Stomach (tissue), 9 donors: ENCODE measurements around the gene IL9R. TPM values are rescaled to one million over a fixed set of nuclear protein-coding genes. Genes with fewer than 3 reads are reported as not detected.
"Not testable (repeated sequence)": the region's sequence is repeated elsewhere in the genome, so short reads cannot be mapped to it uniquely, and the experiment has no call there.

Experiments used
- DNase-seq, 2 donors: peaks; one replicate each; pipeline versions ENCODE4 v3.0.0 to v3.0.0-alpha.2; 2013 to 2019
- H3K27ac ChIP-seq, 5 donors: fragments of 200-600 bp in 4 of 5; sonication (generic) in 4 of 5; one replicate each; pipeline ENCODE4 v1.5.1; 2013 to 2019; ENCODE audit warnings: mild to moderate bottlenecking in 1 of 5, moderate library complexity in 1 of 5
- H3K27me3 ChIP-seq, 3 donors: fragments of 200-600 bp; sonication (generic); one replicate each; pipeline ENCODE4 v1.5.1; 2017 to 2019; ENCODE audit warnings: mixed run types in 1 of 3
- H3K36me3 ChIP-seq, 4 donors: fragments of 200-600 bp; sonication (generic); 1 replicate in 3 of 4; 2 replicates in 1 of 4; pipeline ENCODE4 v1.5.1; 2016 to 2019
- H3K4me1 ChIP-seq, 4 donors: fragments of 200-600 bp; sonication (generic); one replicate each; pipeline ENCODE4 v1.5.1; 2016 to 2019
- H3K4me3 ChIP-seq, 4 donors: fragments of 200-600 bp; sonication (generic) in 3 of 4; one replicate each; pipeline ENCODE4 v1.5.1; 2016 to 2019; ENCODE audit warnings: mild to moderate bottlenecking in 1 of 4
- H3K9me3 ChIP-seq, 4 donors: fragments of 200-600 bp; sonication (generic); one replicate each; pipeline ENCODE4 v1.5.1; 2016 to 2019
- CTCF ChIP-seq, 7 experiments: fragments of 450-650 bp in 4 of 7; fragments of 200-600 bp in 3 of 7; sonication (generic) in 3 of 7; IDR thresholded peaks; one replicate each; pipeline ENCODE4 v1.5.1; 2016 to 2019; ENCODE audit warnings: antibody characterized with exemption in 7 of 7, control low read depth in 2 of 7, mild to moderate bottlenecking in 1 of 7
- EP300 ChIP-seq: sonication (generic); formaldehyde crosslinking; IDR thresholded peaks from one replicate; pipeline ENCODE4 v1.6.1; 2017; ENCODE audit warnings: antibody characterized with exemption
- POLR2A ChIP-seq, 4 donors: fragments of 450-650 bp; IDR thresholded peaks; one replicate each; pipeline ENCODE4 v1.6.1; 2016; ENCODE audit warnings: antibody characterized with exemption in 4 of 4, control low read depth in 2 of 4, mild to moderate bottlenecking in 1 of 4, moderate library complexity in 1 of 4
- POLR2AphosphoS5 ChIP-seq, 3 donors: sonication (generic); formaldehyde crosslinking; IDR thresholded peaks; one replicate each; pipeline ENCODE4 v1.6.1; 2016; ENCODE audit warnings: antibody characterized with exemption in 3 of 3
- WGBS, 5 donors: extraction: QIAGEN DNeasy Blood & Tissue Kit in 3 of 5; methylation state at CpG; one replicate each; pipeline versions ENCODE4 v1.1.5 to v1.1.7; 2013 to 2018; 5-methylcytosine and 5-hydroxymethylcytosine counted together
- intact Hi-C: fragments of 100-400 bp; cut with DNase I; formaldehyde crosslinking; loops from one replicate; pipeline ENCODE4 v1.15.1; 2023; ENCODE audit warnings: low total_unique reads
- polyA plus RNA-seq, 3 donors: library from polyadenylated mRNA; stranded (reverse); fragments of 200-250 nt; gene quantifications; one replicate each; pipeline ENCODE4 v1.2.3, GENCODE V29; 2013
- total RNA-seq, 5 donors: library from RNA; depleted of rRNA; stranded (reverse); fragments of >200 nt; gene quantifications; one replicate each; pipeline versions ENCODE4 v1.1.0 to v1.2.3, GENCODE V29; 2014 to 2016
- donor health status: healthy with polysubstance abuse.
- donor health status: Bipolar disorder and iron deficiency.
- donor health status: healthy.

IL9R gene
- total and polyA plus RNA-seq, 8 donors, result 0.25 to 9.8 (median 0.52) TPM; not detected in 2

GRCh38 chrX:155998116-155998515 lies 620 bp downstream of the IL9R start:
- Histone ChIP-seq H3K4me1 (no peaks in the 10 kb centered on the region), H3K27me3 (no peaks in the 10 kb centered on the region), H3K36me3 (no peaks in the 10 kb centered on the region), H3K27ac (no peak overlapping the region), H3K9me3 (no peaks in the 10 kb centered on the region), H3K4me3 (no peak overlapping the region)
- DNase-seq, result no peak
- TF ChIP-seq POLR2AphosphoS5 (IDR thresholded peaks at IDR 0.05), result no peak
- no peak for TF ChIP-seq EP300
- TF ChIP-seq CTCF (IDR thresholded peaks at IDR 0.05), result no peak
- no peak for TF ChIP-seq POLR2A (IDR thresholded peaks at IDR 0.05)
- intact Hi-C loops, result no loop called here
- 31 to 50% (median 36%) methylated on average over 1 of the region's 1 CpG for WGBS, 5 donors

- H3K27me3 ChIP-seq, result no peaks in the 10 kb centered on the region
- intact Hi-C loops, result no loop called here
- DNase-seq, result no peak
- H3K9me3 ChIP-seq, result no peaks in the 10 kb centered on the region
- H3K4me3 ChIP-seq, result no peak overlapping the region
- TF ChIP-seq CTCF (IDR thresholded peaks at IDR 0.05) (no peak), POLR2AphosphoS5 (IDR thresholded peaks at IDR 0.05) (no peak), EP300 (no peak), POLR2A (IDR thresholded peaks at IDR 0.05) (no peak)
- WGBS, 5 donors, result 73 to 83% (median 75%) methylated on average over 6 to 9 of the region's 9 CpGs
- H3K36me3 ChIP-seq, result no peaks in the 10 kb centered on the region
- no peak overlapping the region for H3K27ac ChIP-seq
- no peaks in the 10 kb centered on the region for H3K4me1 ChIP-seq
Measured at GRCh38 chrX:155998761-155999510, 1.4 kb downstream of the IL9R start.

DNA sequence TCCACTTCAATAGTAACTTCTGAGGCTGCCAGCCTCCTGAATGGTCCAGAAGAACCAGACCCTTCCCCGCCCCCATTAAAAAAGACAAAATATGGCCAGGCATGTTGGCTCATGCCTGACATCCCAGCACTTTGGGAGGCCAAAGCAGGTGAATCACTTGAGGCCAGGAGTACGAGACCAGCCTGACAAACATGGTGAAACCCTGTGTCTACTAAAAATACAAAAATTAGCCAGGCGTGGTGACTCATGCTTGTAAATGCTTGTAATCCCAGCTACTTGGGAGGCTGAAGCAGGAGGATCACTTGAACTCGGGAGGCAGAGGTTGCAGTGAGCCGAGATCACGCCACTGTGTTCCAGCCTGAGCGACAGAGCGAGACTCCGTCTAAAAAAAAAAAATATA lies 2.3 kb downstream of the IL9R start:
- H3K9me3 ChIP-seq, DNase-seq, intact Hi-C loops, H3K27me3 ChIP-seq, H3K4me1 ChIP-seq, H3K27ac ChIP-seq, H3K36me3 ChIP-seq, H3K4me3 ChIP-seq: not testable (repeated sequence)
- WGBS, 5 donors, result 69 to 90% (median 74%) methylated on average over 9 of the region's 9 CpGs

- 70 to 80% (median 71%) methylated on average over 5 of the region's 5 CpGs for WGBS, 5 donors
- Histone ChIP-seq H3K27ac (no peak overlapping the region), H3K36me3 (no peaks in the 10 kb centered on the region), H3K4me3 (no peak overlapping the region), H3K4me1 (no peaks in the 10 kb centered on the region), H3K27me3 (no peaks in the 10 kb centered on the region), H3K9me3 (no peaks in the 10 kb centered on the region)
- intact Hi-C loops, result no loop called here
- no peak for DNase-seq
- no peak for TF ChIP-seq CTCF (IDR thresholded peaks at IDR 0.05)
- no peak for TF ChIP-seq POLR2A (IDR thresholded peaks at IDR 0.05)
- no peak for TF ChIP-seq POLR2AphosphoS5 (IDR thresholded peaks at IDR 0.05)
- no peak for TF ChIP-seq EP300
Measured at GRCh38 chrX:156000361-156000926, 2.9 kb downstream of the IL9R start.
